T-helper 1 cell (primary cell): ENCODE measurements around the gene HSPA8.
"Not testable (repeated sequence)": the region's sequence is repeated elsewhere in the genome, so short reads cannot be mapped to it uniquely, and the experiment has no call there.

ENCODE experiments used
- DNase-seq, 5 donors: peaks; one replicate each; pipeline ENCODE4 v3.0.0-alpha.2; 2012 to 2020

The HSPA8 gene

DNA sequence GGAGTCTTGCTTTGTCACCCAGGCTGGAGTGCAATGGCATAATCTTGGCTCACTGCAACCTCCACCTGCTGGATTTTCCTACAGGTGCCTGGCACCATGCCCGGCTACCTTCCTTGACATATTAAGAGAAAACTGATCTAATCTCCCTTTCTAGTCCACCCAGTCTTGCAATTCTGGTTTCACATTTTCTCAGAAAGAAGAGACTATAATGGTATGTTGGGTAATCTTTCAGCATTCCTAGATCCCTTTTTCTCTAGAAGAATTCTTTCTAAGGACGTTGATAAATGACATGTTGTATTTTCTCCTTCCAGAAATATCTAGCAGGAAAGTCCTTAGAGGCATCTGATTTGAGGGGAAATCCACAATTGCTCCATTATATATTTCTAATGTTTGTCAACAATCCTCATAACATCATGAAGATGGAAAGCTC, 10.4 kb upstream of the HSPA8 start:
- DNase-seq, result no peak

DNA sequence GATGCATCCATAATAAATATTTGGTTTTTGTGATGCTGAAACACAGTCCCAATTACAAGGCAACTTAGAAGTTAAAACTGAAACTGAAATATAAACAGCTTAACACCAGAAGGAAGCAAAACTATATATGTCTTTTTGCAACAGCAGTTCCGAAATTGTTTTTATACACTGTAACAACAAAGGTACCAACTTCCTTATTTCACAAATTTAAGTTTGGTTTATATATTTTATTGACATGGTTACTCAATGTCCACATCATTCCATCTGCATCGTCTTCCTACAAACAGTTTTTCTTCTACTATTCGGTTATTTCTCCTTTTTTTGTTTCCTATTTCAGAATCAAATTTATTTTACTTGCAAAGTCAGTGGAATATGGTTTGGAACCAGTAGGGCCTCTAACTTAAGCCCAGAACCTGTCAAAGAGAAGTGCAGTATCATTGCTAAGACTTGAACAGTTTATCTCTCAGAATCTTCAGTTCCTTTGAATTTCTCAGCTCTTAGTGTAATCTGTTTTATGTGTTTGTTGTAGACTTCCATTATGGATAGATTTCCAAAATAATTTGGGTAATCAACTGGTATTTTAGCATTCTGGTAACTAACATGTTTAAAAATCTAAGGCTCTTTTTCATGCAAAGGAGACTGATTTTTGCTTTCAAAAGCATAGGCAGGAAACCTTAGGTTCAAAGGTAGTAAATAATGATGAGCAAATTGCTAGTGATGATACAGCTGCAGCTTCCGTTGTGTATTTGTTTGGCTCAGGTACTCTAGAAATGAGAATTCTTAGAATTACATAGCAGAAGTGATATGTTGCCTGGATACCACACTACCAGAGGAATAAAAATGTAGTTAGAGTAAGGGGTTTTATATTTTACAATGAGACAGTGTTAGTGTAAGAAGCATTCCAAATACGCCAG, 8.2 kb upstream of the HSPA8 start:
- peak in 1 of 5 donors; percentile 84 for DNase-seq

DNA sequence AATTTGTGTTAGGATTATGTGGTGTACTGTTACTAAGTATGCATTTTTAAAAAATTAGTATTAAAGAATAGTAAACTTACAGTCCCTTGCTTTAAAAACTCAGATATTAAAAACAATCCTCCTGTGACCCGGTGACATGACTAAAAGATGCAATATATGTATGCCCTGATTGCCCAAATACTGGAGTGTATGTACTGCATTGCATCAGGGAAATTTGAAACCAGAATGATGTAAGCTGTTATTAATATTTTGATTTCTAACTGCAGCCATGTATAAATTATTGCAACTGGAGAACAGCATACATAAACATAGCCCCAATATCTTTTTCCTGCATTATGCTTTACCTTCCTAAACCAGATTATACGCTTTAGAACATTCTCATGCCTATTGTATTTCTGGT, 3.7 kb upstream of the HSPA8 start:
- DNase-seq, result no peak

DNA sequence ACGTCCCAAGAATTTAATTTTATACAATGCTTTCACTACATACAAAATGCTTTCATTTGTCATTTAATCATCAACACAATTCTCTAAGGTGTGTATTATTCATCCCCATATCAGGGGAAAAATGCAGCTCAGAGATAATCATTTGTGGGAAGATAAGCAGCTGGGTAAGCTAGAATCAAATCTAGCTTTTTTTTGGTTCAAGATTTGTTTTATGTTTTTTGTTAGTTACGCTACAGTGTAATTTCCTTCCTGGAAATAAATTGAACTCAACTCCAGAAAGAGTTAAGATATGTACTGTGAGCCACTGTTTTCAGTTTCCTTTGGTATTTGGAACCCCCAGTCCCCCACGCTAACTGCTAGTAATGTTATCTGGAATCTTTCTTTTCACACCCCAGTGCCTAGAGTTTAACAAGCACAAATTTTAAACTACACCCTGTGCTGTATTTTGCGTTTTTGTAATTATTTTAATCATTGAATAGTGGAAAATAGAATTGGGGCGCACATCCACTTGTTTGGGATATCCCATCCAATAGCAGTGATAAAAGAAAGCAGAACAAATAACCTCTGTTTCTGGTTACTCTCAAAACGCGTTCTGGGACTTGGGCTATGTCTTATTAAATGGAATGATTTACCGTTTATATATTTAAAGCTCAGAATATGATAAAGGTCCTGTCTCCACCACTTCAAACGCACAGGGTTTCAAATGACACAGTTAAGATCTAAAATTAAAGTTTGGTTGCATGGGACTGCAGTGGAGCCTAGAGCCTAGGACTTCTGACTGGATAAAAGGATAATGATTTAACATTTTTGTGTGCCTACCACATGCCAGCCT, 2.1 kb upstream of the HSPA8 start:
- peak in 1 of 5 donors; percentile 57 for DNase-seq

DNA sequence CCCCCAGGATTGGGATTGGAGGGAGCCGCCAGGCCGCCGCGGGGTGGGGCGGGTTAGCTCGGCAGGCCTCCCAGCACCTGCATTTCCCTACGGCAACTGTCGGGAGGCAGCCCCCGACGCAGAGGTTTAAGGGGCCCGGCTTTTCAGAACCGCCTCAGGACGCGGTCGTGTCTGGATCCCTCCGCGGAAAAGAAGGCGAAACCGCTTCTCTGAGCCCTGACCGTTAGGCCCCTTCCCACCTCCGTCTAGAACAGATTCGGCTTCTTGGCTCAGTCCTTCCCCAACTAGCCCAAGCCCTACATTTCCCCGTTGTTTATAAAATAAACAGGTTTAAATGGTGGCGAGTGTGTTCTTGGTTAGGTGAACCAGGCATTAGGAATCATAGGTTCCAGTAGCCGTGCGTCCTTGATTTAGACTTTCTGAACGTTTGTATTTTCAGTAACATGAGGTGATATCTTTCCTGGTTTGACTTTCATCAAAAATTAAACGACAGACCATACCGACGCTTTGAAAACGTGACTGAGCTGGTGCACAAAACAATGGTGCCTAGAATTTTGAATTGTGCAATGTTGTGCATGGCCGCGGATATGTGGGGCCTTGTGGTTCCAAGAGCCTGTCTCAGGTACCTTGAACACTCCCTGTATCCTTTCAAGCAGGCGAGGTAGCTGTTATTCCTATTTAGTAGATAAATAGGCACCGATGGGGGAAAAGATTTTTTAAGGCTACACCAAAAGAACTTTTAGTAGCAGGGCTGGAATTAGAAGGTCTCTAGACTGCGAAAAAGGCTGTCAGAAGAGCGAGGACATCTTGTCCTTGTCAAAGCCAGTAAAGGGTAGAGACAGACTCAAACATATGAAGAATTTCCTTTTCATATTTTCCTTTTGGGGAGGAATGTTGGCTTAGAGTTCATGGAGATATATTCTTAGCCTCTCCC, 1.2 kb upstream of the HSPA8 start:
- peak in 2 of 5 donors; percentile 14 to 77 for DNase-seq

DNA sequence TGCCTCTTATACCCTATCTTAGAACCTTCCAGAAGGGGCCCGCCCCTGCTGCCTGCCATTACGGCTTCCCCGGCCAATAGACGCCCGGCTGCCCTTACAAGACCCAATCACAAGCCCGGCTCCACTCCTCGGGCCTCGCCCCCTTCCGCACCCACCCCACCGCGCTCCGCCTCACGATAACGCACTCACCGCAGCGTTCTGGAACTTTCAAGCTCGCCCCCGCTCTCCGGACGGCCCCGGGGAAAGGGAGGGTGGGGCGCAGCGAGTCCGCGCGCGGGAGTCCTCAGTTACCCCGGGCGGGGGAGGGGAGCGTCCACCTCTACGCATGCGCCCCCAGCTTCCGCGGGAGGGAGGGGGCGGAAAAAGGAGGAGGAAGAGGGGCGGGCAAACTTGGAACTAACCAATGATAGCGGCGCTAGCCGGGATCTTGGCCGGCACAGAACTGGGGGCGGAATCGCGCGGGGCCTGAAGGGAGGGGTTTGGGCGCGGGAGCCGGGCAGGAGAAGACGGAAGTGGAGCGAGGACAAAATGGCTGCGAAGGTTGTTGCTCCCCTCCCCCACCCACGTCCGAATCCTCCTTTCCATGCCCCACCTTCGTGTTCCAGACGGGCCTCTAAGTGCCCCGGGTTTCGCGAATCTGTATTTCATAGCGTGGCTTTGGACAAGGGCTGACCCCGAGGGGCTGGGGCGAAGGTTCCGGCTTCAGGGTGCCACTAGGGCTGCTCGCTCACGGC, 389 bp upstream of the HSPA8 start:
- DNase-seq, result peak; percentile 99 to 100 (median 99)

DNA sequence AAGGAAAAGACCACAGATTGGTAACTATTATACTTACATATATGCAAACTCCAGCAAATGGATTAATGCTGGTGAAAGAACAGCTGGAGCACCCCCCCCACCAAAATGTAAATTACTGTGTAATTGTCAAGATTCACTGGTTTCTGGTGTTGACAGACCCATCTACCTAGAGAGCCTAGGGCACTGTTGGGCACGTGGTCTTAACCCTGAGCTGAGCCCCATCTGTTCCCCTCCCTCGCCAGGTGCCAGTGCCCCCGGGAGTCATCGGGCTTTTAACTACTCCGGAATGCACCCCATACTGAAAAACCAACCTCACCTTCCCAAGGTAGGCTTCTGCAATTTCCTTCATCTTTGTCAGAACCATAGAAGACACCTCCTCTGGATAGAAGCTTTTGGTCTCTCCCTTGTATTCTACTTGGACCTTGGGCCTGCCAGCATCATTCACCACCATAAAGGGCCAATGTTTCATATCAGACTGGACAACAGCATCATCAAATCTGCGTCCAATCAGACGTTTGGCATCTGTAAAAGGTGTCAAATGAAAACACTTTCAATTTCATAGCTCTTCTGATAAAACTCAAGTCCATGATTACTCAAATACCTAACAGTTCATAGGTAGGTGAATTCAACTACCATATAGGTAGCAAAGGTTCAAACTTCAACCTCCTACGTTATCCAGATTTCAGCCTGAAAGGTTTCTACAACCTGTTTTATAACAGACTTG, 1.5 kb downstream of the HSPA8 start:
- no peak for DNase-seq

DNA sequence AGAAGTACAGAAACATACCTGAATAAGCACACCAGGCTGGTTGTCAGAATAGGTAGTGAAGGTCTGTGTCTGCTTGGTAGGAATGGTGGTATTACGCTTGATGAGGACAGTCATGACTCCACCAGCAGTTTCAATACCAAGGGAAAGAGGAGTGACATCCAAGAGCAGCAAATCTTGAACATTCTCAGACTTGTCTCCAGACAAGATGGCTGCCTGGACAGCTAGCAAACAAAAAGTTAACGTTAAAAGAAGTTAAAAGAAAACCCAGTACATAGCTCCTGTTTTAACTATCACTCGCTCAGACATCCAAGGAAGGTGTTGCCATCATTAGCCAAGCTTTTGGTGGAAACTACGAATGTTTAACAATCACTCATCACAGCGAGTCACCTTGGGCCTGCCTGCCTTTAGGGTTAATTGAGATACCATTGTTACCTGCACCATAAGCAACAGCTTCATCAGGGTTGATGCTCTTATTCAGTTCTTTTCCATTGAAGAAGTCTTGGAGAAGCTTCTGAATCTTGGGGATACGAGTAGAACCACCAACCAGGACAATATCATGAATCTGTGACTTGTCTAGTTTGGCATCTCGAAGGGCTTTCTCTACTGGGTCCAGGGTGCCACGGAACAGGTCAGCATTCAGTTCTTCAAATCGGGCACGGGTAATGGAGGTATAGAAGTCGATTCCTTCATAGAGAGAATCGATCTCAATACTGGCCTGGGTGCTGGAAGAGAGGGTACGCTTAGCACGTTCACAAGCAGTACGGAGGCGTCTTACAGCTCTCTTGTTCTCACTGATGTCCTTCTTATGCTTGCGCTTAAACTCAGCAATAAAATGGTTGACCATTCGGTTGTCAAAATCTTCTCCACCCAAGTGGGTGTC, 2.7 kb downstream of the HSPA8 start:
- not testable (repeated sequence) for DNase-seq

DNA sequence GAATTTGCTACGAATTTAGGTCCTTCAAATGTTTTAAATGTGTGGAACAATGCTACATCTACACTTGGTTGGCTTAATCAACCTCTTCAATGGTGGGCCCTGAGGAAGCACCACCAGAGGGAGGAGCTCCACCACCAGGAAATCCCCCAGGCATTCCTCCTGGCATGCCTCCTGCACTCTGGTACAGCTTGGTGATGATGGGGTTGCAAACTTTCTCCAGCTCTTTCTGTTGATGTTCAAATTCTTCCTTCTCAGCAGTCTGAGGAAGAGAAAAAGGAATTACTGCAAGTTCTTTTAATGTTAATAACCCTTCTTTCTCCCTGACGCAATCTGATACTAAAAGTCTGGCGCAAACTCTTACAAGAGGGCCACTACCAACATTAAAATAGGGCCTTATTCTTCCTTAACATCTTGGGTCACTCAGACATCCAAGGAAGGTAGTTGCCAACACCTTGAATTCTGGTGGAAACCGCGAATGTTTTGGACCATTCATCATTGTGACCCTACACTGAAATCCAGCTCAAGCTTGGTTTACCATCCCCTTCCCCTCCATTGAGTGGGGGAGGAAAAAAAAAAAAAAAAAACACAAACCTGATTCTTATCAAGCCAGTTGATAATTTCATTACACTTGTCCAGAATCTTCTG, 4.2 kb downstream of the HSPA8 start:
- DNase-seq, result no peak

DNA sequence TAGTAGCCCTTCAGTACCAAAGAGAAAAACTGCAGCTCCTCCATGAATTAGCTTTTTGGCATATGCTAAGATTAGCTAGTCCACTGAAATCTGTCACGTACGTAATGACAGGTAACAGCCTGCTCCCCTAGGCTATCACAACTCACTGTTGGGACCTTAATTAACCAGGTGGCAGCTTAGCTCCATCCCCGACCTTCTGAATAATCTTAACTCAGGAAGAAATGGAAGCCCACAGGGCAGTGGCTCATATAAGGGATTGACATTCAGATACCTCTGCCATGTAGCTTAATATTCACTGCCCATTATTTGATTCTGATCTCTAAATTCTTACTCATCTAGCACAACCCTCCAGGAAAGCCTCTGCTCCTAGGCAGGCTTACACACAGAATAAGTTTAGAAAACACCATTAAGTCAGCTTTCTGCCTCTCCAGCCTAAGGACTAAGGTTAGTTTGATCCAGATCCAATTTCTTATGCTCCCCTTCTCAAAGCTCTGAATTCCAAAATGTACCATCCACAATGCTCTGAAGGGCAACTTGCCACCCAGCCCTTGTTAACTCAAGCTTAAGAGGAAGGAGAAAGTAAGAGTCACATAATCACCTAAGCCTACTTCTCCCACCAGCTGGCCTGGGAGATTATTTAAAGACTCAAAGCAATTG, 5.0 kb downstream of the HSPA8 start:
- no peak for DNase-seq

DNA sequence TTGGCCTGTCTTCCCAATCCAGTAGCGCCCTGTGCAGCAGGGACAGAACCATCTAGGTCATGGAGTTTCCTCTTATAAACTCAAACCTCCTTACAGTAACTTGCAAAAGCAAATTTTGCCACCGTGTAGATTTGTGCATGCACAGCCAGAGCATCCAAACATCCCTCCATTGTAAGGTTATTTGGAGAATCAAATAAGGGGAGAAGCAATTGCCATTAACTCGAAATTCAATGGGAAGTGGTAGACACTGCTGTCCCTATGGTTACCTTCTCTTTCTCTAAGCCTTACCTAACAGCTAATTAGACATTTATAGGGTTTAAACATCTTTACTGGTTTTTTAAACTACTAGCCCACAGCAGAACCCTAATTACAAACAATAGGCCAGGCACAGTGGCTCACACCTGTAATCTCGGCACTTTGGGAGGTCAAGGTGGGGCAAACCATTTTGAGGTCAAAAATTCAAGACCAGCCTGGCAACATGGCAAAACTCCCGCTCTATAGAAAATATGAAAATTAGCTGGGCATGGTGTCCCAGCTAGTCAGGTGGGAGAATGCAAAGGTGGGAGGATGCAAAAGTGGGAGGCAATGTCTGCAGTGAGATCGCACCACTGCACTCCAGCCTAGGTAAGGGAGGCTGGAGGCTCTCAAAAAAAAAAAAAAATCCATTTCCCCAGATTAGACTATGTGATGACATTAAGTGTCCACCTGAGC, 6.6 kb downstream of the HSPA8 start:
- no peak for DNase-seq

DNA sequence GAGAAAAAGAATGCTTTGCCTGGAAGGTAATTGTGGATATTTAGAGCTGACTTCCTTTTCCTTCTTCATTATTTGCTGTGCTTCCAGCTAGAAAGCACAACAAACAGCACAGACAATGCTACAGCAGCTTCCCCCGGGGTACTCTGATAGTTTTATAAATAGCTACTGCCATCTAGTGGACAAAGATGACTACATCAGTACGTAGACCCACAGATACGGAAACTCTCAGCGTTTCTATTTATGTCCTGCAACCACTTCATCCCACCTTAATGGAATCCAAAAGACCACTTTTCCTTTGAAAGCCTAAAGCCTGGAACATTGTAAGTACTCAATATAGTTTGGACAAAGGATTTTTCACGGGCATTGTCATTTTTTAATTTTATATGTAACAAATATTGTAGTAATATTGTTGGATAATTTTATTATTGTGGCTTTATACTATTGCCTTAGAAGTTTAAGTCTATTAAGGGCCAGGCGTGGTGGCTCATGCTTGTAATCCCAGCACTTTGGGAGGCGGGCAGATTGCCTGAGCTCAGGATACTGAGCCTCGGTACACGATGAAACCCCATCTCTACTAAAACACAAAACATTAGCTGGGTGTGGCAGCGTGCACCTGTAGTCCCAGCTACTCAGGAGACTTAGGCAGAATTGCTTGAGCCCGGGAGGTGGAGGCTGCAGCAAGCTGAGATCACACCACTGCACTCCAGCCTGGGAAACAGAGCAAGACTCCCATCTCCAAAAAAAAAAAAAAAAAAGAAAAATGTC, 7.5 kb downstream of the HSPA8 start:
- peak in 1 of 5 donors; percentile 70 for DNase-seq

DNA sequence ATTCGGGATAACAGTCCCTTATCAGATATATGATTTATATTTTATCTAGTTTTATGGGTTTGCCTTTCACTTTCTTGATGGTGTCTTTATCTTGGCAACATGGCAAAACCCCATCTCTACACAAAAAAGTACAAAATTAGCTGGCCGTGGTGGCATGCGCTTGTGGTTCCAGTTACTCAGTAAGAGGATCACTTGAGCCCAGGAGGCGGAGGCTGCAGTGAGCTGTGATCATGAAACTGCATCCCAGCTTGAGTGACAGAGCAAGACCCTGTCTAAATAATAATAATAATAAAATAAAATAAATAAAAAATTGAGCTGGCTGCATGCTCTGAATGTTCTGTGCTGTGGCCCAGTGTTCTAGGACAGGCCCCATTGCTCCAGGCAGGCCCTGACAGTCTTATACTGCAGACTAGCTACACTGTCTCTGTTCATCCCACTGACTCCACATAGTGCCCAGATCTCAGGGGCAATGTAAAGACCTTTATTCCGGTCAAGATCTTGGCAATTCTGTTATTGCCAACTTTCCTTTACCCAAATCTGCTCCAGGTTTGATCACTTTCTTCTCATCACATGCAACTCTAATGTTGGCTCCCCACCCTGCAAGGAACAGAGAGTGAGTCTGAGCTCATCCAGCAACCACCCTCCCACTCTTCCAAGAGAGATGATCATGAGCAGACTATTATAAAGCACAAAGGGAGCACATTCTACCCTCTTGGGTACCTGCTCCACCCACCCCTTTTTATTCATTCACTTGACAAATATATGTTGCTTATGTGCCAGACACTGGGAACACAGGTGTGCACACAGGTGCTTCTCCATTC, 8.8 kb downstream of the HSPA8 start:
- no peak for DNase-seq

DNA sequence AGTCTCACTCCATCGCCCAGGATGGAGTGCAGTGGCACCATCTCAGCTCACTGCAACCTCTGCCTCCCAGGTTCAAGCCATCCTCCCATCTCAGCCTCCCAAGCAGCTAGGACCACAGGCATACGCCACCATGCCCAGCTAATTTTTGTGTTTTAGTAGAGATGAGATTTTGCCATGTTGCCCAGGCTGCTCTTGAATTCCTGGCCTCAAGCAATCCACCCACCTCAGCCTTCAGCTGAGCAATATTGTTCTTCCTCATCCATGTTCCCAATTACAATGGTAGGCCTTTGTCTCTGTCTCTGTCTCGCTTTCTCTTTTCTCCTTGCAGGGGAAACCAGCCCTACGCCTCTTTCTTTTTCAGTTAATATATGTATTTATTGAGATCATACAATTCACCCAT, 10.3 kb downstream of the HSPA8 start:
- DNase-seq, result no peak

DNA sequence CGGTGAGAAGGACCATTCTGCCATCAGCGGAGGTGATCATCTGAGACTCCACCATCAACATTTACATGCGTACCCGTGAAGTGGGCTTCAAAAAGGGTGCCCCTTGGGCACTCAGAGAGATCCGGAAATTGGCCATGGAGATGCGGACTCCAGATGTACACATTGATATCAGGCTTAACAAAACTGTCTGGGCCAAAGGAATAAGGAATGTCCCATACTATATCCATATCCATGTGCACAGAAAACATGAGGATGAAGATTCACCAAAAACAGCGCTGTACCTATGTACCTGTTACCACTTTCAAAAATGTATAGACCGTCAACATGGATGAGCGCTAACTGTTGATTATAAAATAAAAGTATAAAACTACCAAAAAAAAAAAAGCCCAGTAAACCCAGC, 10.8 kb downstream of the HSPA8 start:
- DNase-seq, result no peak

DNA sequence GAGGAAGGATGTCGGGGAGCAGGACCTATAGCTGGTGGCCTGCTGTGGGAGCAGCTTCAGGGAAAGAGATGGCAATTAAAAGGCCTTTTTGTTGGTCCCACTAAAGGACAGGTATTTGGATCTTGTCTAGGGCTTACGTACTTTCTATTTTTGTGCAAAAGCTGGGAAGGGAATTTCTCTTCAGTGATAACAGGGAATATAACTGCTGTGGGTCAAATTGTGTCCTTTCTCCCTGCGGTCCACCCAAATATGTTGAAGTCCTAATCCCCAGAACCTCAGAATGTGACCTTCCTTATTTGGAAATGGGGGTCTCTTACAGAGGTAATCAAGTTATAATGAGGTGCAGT, 14.0 kb downstream of the HSPA8 start:
- no peak for DNase-seq
